Vagina (tissue), 2 donors: ENCODE data around the gene MAPK9.

Experiments
- POLR2A ChIP-seq, 2 donors: fragments of 450-650 bp; IDR thresholded peaks; one replicate each; pipeline ENCODE4 v1.6.1; 2017; ENCODE audit warnings: antibody characterized with exemption in 2 of 2, mild to moderate bottlenecking in 2 of 2, moderate library complexity in 2 of 2
- POLR2AphosphoS5 ChIP-seq, 2 donors: sonication (generic); formaldehyde crosslinking; IDR thresholded peaks; one replicate each; pipeline ENCODE4 v1.9.0; 2017; ENCODE audit warnings: antibody characterized with exemption in 2 of 2, mild to moderate bottlenecking in 2 of 2, low read depth in 1 of 2; ENCODE audit not compliant: insufficient read depth in 1 of 2
- TF ChIP-seq, protein P1 (sequence below), 3 experiments: fragments of 450-650 bp in 2 of 3; fragments of 200-600 bp in 1 of 3; sonication (generic) in 1 of 3; IDR thresholded peaks; one replicate each; pipeline ENCODE4 v1.5.1; 2017 to 2019; ENCODE audit warnings: antibody characterized with exemption in 3 of 3, mild to moderate bottlenecking in 2 of 3, moderate library complexity in 2 of 3

- TF ChIP-seq, protein P1, sequence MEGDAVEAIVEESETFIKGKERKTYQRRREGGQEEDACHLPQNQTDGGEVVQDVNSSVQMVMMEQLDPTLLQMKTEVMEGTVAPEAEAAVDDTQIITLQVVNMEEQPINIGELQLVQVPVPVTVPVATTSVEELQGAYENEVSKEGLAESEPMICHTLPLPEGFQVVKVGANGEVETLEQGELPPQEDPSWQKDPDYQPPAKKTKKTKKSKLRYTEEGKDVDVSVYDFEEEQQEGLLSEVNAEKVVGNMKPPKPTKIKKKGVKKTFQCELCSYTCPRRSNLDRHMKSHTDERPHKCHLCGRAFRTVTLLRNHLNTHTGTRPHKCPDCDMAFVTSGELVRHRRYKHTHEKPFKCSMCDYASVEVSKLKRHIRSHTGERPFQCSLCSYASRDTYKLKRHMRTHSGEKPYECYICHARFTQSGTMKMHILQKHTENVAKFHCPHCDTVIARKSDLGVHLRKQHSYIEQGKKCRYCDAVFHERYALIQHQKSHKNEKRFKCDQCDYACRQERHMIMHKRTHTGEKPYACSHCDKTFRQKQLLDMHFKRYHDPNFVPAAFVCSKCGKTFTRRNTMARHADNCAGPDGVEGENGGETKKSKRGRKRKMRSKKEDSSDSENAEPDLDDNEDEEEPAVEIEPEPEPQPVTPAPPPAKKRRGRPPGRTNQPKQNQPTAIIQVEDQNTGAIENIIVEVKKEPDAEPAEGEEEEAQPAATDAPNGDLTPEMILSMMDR (IDR thresholded peaks at IDR 0.05) = no peak
- TF ChIP-seq POLR2AphosphoS5 (IDR thresholded peaks at IDR 0.05; ENCODE audit: insufficient read depth in 1 of 2, low read depth in 1 of 2) = no peak
- no peak for TF ChIP-seq POLR2A (IDR thresholded peaks at IDR 0.05)
Observed at GRCh38 chr5:180216646-180217171, 75.2 kb downstream of the MAPK9 start.
